ENCODE results near the gene SLC16A10.

SLC16A10 gene

DNA sequence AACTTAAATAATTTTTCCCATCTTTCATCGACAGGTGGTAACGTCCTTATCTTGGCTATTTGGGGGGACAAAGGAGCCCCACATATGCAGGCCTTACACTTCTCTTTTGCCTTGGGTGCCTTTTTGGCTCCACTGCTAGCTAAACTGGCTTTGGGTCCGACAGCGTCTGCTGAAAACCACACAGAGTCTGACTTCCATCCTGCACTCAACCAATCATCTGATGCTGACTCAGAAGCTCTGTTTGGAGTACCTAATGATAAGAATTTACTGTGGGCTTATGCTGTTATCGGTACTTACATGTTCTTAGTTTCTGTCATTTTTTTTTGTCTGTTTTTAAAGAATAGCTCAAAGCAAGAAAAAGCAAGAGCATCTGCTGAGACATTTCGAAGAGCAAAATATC is 178.5 kb downstream of the SLC16A10 start:
- DNase-seq, result no peak

DNA sequence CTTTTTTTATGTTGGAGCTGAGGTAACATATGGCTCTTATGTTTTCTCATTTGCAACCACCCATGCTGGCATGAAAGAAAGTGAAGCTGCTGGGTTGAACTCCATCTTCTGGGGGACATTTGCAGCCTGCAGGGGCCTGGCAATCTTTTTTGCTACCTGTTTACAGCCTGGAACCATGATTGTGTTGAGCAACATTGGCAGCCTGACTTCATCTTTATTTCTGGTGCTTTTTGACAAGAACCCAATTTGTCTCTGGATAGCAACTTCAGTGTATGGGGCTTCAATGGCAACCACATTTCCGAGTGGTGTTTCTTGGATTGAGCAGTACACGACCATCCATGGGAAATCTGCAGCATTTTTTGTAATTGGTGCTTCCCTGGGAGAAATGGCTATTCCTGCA is 179.0 kb downstream of the SLC16A10 start:
- no peak for DNase-seq

GRCh38 chr6:111267764-111268333 is 180.5 kb downstream of the SLC16A10 start:
- DNase-seq, result no peak

DNA sequence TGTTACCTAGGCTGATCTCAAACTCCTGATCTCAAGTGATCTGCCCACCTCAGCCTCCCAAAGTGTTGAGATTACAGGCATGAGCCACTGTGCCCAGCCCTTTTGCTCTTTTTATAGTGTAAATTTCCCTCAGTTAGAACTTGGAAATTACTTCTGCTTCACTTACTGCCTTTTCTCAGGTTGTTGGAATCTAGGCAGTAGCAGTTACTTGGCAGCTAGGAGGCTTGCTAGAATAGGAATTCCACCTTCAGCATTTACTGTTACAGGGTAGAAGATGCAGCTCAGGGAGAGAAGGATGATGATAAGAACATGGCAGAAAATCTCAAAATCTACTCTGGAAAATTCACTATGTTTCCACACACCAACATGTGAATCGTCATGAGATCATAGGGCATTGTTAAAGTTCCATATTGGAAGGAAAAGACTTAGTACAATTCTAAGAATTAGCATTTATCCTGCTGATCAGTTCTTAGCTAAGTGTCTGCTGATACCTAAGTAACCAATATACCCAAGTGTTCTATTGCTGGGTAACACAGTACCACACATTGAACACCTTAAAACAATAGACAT is 182.2 kb downstream of the SLC16A10 start:
- DNase-seq, result no peak

DNA sequence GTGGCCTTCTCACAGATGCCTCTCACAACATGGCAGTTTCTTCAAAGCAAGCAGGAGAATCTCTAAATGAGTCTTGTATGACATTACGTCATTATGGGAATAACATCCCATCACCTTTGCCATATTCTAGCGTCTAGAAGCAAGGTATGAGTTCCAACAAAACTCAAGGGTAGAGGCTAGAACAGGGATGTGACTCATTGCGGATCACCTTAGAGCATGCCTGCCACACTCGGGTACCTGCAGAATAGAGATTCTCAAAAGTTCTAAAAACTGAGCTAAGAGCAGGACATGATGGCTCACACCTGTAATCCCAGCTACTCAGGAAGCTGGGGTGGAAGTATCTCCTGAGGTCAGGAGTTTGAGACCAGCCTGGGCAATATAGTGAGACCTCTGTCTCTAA is 182.8 kb downstream of the SLC16A10 start:
- DNase-seq, result no peak

DNA sequence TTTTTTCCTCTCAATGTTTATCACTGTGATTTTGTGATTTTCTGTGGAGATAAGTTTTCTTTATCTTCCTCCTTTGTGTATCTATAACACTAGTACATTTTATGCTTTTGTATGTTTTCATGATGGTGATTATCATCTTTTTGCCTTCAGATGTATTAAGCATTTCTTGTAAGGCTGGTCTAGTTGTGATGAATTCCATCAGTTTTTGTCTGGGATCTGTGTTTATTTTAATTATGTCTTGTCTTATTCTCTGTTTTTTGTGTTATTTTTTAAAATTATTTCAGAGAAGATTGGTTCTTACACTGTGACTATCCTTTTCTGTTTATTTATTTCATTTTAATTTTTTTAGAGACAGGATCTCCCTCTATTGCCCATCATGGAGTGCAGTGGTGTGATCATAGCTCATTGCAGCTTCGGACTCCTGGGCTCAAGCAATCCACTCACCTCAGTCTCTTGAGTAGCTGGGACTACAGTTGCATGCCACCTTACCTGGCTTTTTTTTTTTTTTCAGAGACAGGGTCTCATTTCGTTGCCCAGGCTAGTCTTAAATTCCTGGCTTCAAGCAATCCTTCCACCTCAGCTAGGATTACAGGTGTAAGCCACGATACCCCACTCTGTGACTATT is 187.4 kb downstream of the SLC16A10 start:
- DNase-seq, result no peak

DNA sequence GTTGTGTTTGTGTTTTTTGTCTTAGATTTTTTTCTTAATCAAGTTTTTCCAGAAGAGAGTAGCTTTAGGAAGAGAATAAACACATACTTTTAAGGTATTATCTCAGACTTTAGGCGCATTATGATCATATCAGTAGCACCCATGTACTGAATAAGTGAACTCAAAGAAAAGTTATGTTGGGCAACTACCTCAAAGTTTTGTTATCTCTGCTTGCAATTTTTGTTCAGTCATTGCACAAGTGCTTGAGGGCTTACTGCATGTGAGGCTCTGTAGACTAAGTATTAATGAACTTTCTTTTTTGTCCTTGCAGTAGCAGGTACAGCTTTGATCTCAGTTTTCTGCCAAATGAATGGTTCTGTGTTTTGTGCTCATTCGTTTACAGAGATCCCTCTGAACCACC is 189.0 kb downstream of the SLC16A10 start:
- no peak for DNase-seq

- DNase-seq, result no peak
Measured at GRCh38 chr6:111276736-111277135, 189.4 kb downstream of the SLC16A10 start.

DNA sequence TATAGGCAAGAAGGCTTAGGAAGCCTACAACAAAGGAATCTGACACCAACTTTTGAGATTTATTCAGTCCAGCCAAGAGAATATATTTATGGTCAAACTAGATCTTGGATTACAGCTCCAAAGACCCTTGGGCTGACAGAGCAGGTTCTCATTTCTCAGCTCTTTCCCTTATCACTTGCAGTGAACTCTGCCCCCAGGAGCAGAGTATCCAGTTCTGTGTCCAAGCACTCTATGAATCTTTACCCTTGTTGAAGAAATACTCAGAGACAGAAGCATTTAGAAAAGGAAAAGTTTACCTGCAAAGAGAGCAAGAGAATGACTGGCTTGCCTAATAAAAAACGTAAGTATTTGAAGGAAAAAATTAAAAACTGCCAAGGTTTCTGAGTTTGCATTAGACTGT is 190.5 kb downstream of the SLC16A10 start:
- DNase-seq, result no peak

- DNase-seq, result no peak
Measured at GRCh38 chr6:111278731-111279130, 191.4 kb downstream of the SLC16A10 start.

GRCh38 chr6:111280445-111280955 is 193.2 kb downstream of the SLC16A10 start:
- no peak for DNase-seq
